GM21360 (cell line): ENCODE measurements around the gene ROR1.
"Not testable (repeated sequence)": the region's sequence is repeated elsewhere in the genome, so short reads cannot be mapped to it uniquely, and the experiment has no call there.

ENCODE experiments used
- ATAC-seq: cut with Tn5 transposase; IDR thresholded peaks from one replicate; pipeline ENCODE4 v1.9.1; 2021; ENCODE audit warnings: mild to moderate bottlenecking, moderate library complexity; ENCODE audit not compliant: unreplicated experiment

ROR1 gene

DNA sequence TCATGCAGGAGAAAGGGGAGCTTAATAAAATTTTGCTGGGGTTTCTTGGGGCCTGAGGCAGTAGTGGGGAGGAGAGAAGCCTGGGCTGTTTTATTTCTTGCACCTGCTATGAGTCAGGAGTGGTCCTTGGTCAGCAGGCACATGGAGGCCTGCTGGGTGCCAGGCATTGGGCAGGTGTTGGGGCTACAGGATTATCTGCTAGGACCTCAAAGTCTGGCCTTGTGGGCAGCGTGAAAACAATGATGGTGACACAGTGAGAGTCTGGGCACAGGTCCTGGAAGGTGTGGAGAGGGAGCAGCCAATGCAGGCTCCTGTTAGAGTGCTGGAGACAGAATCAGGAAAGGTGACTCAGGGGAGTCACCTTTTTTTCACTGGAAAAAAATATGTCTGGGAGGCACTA, 17.2 kb downstream of the ROR1 start:
- no peak for ATAC-seq

DNA sequence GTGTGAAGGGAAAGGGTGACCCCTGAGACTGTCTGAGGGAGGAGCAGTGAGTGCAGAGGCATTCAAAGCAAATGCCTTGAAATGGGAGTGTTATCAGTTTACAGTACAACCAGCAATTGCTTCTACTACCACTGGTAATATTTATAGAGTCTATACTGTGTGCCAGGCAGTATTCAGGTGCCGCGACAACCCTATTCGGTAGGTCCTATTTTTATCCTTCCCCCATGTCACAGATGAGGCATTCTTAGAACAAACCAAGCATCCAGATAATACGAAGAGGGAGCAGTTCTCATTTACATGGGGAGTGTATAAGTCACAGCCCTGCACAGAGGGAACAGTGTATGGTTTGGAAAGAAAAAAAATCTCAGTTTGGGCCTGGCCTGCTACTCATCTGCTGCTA, 18.3 kb downstream of the ROR1 start:
- ATAC-seq: no peak

DNA sequence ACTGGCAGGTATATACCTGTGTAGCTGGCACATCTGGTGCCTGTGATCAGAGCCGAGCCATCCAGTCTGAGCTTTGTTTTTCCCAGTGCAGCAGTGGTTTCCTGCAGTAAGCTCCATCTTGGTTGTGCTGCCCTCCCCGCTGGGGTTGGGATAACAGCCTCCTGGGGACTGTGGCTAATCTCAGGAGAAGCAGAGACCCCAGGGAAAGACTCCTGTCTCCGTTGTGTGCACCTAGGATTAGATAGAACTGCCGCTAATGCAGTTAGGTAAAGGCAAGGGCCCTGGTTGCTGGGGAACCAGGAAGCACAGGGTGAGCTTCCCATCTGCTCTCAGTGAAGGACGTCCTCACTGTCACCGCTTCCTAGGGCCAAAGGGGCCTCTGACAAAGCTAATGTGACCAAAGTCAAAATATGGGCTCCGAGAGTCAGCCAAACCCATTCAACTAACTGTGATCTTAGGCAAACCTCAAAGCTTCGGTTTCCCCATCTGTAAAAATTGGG, 20.0 kb downstream of the ROR1 start:
- no peak for ATAC-seq

DNA sequence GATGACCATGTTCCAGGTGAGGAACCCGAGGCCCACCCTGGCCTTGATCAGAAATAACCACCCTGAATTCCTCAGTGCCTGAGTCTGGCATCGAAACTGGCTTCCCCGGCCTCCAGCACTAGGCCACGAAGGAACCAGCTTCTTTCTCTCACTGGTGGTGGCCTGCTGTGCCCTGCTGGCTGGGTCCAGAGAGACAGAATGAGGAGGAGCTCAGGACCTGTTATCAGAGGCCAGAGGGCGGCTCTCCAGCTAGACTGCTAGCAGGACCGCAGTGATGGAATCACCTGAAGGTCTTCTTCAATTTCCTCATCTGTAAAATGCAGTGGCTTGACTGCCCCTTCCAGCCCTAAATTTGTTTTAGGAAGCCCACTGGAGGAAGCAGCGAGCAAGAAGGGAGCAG, 20.5 kb downstream of the ROR1 start:
- ATAC-seq: no peak

DNA sequence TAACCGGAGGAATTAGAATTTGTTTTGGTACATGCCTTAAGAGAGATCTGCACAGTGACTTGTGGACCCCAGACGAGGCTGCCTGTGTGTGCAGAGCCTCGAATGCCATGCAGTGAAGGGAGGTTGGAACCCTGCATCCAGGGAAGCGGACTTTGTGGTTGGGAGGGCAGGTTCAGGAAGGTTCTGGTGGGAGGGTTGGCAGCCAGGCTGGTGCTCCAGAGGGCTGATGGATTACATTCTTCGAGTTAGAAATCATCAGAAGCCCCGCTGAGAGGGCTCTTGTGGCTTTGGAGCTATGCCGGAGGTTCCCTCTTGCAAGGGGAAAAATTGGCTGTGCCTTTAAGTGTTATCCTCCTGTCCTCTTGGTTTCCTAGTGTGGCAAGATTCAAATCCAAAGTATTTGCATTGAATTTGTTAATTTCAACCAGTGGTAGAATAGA, 21.1 kb downstream of the ROR1 start:
- no peak for ATAC-seq

DNA sequence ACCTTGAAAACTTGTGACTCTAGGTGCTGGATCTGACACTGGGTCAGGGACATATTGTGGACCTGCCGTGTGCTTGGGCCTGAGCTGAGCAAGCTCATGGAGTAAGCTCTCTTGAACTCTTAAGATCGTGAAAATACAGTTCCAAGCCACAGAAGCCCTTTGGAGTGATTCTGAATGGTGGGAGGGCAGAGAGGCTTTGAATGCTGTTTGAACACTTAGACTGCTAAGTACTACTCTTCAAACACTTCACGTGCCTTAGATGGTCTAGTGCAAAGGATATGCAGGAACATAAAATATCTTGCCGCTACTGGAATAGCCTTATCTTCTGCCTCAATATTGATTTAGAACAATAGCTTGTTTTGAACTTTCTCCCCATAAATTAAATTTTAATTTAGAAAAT, 21.6 kb downstream of the ROR1 start:
- ATAC-seq: no peak

DNA sequence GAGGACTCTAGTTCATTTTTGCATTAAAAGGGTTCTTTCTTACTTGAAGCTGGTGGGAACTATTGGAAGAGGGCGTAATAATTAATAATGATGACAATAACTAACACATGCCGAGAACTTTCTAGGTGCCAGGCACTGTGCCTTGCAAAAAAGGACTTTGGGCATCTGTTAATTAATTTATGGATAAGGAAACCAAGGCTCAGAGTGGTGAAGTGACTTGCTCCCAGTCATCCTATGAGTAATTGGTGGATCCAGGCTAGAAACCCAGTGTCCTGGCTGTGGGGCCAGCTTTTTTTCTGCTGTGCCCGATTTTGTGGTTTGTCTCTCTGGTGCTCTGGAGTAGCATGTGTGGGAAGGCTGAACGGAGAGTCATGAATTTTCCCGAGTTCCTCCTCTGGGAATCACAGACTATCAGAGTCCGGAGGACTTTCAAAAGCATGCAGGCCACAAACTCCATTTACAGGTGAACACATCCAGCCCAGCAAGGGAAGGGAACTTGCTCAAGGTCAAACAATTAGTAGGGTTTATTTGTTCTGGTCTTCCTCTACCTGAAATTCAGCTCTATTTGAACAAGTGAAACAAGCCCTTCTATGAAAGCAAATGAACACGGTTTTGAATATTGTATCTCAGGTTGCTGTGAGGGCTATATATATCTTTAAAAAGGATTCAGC, 23.4 kb downstream of the ROR1 start:
- ATAC-seq: no peak

DNA sequence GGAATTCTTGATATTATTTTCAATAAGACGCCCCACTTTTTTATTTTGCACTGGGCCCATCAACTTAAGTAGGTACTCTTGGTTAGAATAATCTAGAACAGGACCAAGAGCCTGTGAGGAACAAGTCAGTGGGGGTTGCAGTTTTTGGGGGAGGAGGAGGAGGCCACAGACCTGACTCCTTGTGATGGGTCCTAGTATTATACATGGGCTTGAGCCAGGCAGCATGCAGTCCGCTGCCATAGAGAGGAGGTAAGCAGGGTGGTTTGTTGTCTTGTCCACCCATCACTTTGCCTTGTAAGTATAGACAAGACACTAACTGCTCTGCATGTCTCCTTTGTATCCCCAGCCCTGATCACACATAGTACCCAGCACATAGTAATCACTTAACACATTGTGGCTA, 24.5 kb downstream of the ROR1 start:
- ATAC-seq: no peak

DNA sequence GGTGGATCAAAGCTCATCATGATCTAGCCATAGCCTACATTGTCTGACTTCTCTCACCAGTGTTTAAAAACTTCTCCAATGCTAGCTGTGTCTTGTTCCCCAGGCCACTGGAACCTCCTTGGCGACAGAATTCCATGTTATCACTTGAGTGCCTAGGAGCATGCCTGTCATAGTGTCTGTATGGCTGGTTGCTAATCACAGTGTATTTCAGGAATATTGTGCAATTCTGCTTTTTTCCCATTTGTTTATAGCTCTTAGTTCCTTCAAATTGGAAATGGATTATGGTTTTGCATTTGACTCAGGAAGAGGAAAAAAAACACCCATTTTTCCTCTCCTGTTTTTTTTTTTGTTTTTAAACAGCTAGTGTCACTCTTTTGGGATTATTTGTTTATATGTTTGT, 25.5 kb downstream of the ROR1 start:
- ATAC-seq: no peak

DNA sequence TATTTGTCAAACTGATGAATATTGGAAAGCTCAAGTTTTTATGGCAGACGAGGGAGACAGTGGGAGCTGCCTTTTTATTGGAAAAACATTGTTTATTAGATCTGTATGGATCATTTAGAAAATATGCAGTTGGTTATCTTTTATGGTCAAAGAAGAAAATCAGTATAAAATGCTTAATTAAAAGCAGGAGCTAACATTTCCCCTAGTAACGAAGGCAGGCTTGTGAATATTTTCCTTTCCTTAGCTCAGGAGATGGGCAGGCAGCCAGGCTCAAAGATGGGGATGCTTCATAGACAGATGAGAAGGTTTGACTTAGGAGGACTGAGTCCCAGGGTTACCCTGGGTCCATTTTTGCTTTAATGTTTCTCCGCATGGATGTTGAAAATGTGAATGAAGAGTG, 26.0 kb downstream of the ROR1 start:
- no peak for ATAC-seq

DNA sequence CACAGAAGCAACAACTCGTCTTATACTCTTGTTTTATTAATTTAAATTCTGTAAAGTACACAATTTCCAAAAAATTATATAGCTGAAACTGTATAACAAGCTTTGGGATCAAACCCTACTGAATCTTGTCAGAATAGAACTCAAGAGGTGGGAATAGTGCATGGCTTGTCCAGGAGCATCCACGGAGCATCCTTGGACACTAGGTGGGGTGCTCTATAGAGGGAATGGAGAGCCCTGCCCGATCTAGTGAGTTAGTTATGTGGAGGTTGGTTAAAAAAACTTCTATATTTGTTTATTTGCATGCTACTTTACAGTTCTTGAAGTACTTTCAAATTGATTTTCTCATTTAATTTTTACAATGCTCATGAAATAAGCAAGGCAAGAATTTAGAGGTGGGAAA, 28.3 kb downstream of the ROR1 start:
- ATAC-seq: no peak

DNA sequence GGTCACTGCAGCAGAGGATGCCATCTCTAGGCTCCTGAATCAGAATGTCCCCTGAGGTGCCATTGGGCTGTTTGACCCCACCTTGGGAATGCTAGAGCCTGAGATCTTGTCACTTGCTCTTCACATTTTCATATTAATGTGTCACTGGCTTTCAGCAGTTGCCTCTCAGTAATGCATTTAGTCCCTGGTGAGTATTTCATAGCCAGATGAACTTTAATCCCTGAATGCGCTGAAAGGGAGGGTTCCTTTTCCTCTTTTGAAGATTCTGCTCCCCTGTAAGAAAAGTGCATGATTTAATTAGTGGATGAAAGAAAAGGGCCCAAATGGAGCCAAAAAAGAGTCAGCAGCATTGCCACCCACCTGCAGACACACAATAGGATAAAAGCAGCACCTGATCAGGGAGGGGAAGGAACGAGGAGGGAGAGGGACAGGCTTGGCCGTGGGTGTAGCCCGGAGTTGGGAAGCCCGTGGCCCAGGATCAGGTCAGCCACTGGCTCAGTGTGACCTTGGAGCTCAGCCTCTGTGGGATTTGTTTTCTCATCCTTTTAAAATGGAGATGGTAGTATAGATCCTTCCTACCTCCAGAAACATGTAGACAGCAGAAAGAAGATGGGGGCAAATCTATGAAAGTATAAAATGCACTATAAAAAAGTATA, 31.1 kb downstream of the ROR1 start:
- ATAC-seq: no peak

DNA sequence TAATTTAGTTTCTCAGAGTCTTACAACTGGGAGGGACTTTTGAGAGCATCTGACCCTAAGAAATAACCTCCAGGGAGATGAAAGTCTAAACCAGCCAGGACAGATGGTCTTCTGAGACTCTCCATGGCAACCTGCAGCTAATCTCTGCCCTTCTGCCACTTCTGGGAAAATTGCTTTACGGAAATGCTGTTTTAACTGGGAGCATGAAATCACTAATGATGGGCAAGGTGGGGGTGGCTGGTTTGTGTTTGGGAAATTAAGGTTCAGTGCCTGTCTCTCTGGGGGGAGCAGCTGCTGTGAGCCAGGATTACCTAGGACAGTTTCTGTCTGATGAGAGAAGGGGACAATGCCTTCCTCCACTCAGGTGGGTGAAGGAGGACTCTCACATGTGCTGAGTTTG, 33.2 kb downstream of the ROR1 start:
- ATAC-seq: no peak

DNA sequence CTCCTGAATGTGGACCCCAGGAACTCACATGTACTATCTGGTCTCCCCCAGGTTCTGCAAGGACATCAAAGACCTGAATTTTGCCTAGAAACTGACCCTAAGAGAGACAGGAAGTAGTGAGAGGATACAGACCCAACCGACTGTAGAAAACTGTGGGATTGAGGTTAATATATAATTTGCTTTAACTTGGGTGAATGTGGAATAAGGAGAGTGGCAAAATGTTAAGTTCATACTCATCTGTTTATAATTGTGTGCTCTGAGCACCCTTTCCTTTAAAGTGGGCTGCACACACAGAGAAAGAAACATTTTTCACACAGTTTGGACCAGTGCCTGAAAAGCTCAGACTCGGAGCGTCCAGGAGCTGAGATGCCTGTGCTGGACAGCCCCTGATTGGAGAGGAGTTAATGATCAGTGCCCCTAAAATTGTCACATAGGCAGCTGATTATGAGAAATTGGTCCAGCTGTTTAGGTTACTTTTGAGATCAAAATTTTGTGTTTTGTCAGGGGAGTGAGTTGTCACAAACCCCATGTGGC, 37.2 kb downstream of the ROR1 start:
- ATAC-seq: no peak

DNA sequence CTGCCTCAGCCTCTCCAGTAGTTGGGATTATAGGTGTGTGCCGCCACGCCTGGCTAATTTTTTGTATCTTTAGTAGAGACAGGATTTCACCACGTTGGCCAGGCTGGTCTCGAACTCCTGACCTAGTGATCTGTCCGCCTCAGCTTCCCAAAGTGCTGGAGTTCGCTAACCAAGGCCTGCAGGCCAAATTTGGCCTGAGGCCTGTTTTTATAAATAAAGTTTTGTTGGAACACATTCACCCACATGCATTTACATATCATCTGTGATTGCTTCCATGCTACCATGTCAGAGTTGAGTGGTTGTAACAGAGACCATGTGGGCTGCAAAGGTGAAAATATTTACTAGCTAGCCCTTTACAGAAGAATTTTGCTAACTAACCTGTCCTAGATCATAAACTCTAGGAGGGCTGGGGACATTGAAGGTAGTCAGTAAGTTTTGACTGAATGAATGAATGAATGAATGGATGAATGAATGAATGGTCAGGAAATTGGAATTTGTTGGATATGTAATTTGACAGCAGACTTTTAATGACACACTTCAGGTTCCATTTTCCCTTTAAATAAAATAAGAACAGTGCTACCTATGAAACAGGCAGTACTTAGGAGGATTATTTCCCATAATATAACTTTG, 38.4 kb downstream of the ROR1 start:
- ATAC-seq: no peak

DNA sequence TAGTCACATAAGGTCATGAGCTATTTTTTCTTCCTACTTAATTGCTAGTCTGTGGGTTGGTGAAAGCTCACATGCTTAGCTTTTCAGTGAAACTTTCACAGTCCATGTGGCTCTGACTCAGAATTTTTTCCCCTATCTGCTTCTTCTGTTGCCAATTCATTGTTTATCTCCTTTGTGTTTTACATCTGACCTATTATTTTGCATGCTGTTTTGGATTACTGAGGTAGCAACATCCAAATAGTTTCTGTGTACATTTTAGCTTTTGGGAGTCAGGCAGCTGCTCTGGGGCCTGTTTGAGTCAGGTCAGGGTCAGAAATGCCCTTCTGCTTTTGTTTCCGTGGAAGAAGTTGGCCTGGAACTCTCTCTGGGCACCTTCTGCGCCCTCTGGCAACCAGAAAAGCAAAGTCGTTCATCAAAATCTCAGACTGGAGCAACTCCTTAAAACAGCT, 40.0 kb downstream of the ROR1 start:
- ATAC-seq: peak; percentile 75

DNA sequence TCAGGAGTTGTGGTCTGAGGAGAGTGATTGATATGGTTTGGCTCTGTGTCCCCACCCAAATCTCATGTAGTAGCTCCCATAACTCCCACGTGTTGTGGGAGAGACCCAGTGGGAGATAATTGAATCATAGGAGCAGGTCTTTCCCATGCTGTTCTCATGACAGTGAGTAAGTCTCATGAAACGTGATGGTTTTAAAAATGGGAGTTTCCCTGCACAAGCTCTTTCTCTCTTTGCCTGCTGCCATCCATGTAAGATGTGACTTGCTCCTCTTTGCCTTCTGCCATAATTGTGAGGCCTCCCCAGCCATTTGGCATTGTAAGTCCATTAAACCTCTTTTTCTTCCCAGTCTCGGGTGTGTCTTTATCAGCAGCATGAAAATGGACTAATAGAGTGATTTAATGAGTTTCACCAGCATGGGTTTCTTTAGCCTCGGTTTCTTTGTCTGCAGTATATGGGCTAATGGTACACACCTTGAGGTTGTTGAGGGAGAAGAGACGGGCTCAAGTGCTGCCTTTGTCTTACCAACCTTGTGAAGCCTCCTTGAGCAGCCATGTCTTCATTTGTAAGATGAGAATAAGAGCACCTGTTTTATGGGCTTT, 42.5 kb downstream of the ROR1 start:
- ATAC-seq: not testable (repeated sequence)

DNA sequence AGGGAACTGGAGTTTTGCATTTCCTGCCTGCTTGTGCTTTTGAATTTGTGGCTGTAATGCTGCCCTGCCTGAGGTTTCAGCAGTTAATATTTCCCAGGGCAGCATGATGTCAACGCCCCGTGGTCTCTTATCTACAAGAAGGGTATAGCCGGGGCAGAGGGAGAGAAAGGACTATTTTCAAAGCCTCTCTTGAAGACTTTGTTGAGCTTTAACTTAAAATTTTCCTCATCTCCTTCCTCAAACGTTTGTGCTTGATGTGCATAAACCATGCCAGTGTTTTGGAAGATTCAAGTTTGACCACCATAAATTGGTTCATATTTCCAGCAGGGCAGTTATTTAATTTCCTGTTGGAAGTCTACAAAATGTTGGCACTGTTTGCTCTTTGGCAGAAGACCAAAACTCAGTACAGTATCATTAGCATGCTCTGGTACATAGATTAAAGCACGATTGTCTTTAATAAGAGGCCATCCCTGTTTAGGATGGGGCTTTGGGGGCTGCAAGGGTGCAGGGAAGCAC, 43.4 kb downstream of the ROR1 start:
- ATAC-seq: no peak

DNA sequence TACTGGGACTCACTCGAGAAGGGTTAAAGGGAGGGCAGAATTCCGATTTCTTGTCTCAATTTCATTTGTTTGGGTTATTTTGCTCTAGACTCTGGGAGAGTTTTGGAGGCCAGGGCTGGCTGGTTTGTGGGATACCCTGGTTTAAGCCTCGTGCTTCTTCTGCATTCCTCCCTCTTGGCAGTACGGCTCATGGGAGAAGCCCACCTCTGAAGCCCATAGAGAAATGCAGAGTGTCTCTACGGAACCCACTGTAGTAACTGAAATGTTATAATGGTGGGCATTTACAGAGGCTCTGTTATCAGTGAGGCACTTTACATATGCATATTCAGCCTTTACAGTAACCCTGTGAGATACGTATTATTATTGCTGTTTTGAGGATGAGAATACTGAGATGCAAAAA, 43.9 kb downstream of the ROR1 start:
- ATAC-seq: no peak

DNA sequence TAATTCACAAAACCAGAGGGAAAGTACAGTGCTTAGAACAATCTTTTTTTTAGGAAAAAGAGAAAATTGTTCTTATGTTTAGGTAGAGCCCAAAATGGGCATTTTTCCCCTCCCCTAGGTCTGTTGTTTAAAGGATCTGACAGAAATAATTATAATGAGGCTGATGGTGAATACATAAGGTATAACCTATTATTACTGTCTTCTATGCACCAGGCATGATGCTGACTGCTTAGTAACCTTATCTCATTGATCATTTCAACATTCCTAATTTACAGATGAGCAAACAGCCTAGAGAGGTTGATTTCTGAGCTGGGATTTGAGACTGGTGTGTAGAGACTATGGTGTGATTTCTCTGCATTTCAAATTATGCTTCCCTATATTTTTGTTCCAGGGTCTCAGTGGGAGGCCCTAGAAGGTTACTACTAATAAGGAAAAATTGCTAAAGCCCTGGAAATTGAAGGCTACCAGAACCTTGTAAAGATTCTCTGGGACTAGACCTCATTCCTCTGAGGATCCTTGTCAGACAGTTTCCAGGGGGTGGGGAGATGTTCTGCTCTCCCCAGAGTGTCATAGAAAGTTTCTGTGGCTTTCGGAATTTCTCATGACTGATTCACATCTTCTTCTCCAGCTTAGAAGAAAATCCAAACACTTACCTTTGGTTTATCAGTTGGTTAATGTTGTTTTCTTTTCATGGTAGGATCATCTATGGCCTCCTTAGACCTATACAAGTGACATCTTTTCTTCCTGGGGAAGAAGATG, 44.9 kb downstream of the ROR1 start:
- ATAC-seq: no peak

DNA sequence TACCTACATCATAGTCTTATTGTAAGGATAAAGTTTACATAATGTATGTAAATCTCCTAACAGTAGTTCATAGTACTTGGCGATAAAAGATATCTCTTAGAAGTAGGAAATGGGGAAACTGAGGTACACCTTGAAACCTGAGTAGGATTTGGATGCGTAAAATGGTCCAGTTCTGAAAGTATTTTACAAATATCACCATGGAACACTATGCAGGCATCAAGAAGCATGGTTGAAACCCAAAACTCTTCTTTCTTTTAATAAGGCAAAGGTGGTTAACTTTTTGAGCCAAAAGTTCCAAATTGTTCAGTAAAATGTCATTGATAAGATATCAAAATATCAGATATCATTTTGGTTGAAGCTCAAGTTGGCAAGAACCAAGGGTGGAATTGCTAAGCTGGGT, 46.0 kb downstream of the ROR1 start:
- no peak for ATAC-seq
